SK-N-SH (cell line): Measurements from ENCODE around the gene LRRC42. TPM values are rescaled to one million over a fixed set of nuclear protein-coding genes. Genes with fewer than 3 reads are reported as not detected.

Experiments
- CTCF ChIA-PET: fragments of 300-600, 350-600 bp; formaldehyde crosslinking; extraction: SDS; loops from one replicate; lab custom pipeline; 2021; lab: Yijun Ruan, JAX
- POLR2A ChIA-PET: fragments of 350-600 bp; sonication (Branson Sonifier 250); formaldehyde crosslinking; extraction: SDS; loops from one replicate; lab custom pipeline; 2020; ENCODE audit warnings: antibody characterized with exemption, inconsistent platforms; lab: Yijun Ruan, JAX
- DNase-seq: peaks from one replicate; pipeline ENCODE4 v3.0.0; 2012
- H2AFZ ChIP-seq: fragments of 200-600 bp; sonication (generic); 2 replicates; pipeline ENCODE4 v1.8.1; 2016; ENCODE audit warnings: antibody characterized with exemption, mild to moderate bottlenecking, low read depth
- H3F3A ChIP-seq: fragments of 200-600 bp; sonication (generic); replicated peaks from 2 replicates; pipeline ENCODE3; 2016; ENCODE audit warnings: antibody characterized with exemption, mild to moderate bottlenecking; ENCODE audit not compliant: insufficient read depth
- H3K27ac ChIP-seq, 2 experiments: fragments of 200-500 bp in 1 of 2; fragments of 200-600 bp in 1 of 2; sonication (Bioruptor generic) in 1 of 2; sonication (generic), shearing (Covaris generic) in 1 of 2; 2 replicates each; pipeline versions ENCODE4 v1.5.1 to v1.6.1; 2014 to 2016; ENCODE audit warnings: low read depth in 2 of 2, inconsistent platforms in 1 of 2, low read length in 1 of 2, mild to moderate bottlenecking in 1 of 2, mixed read lengths in 1 of 2
- H3K27me3 ChIP-seq: fragments of 200-600 bp; sonication (generic), shearing (Covaris generic); 2 replicates; pipeline ENCODE4 v1.6.1; 2016; ENCODE audit warnings: mixed run types; ENCODE audit not compliant: insufficient read depth
- H3K36me3 ChIP-seq, 2 experiments: fragments of 200-500 bp in 1 of 2; fragments of 200-600 bp in 1 of 2; sonication (Bioruptor generic) in 1 of 2; sonication (generic) in 1 of 2; replicated peaks in 1 of 2; 2 replicates each; pipeline versions ENCODE3 to v1.5.1; 2014 to 2016; ENCODE audit warnings: low read length in 1 of 2, mild to moderate bottlenecking in 1 of 2; ENCODE audit not compliant: insufficient read depth in 2 of 2, control insufficient read depth in 1 of 2
- H3K4me1 ChIP-seq, 2 experiments: fragments of 200-500 bp in 1 of 2; fragments of 200-600 bp in 1 of 2; sonication (Bioruptor generic) in 1 of 2; sonication (generic), shearing (Covaris generic) in 1 of 2; 2 replicates each; pipeline versions ENCODE4 v1.5.1 to v1.6.1; 2014 to 2016; ENCODE audit warnings: low read depth in 1 of 2, low read length in 1 of 2, mixed run types in 1 of 2; ENCODE audit not compliant: insufficient read depth in 2 of 2, control insufficient read depth in 1 of 2
- H3K4me2 ChIP-seq: fragments of 200-600 bp; sonication (generic), shearing (Covaris generic); 2 replicates; pipeline ENCODE4 v1.6.1; 2017; ENCODE audit warnings: mixed run types
- H3K4me3 ChIP-seq, 2 experiments: fragments of 200-500 bp in 1 of 2; fragments of 200-600 bp in 1 of 2; sonication (Bioruptor generic) in 1 of 2; sonication (generic), shearing (Covaris generic) in 1 of 2; 2 replicates each; pipeline versions ENCODE4 v1.5.1 to v1.8.1; 2014 to 2016; ENCODE audit warnings: low read depth in 2 of 2, inconsistent platforms in 1 of 2, low read length in 1 of 2, mild to moderate bottlenecking in 1 of 2, mixed read lengths in 1 of 2, moderate library complexity in 1 of 2
- H3K79me2 ChIP-seq: fragments of 200-600 bp; sonication (generic); 2 replicates; pipeline ENCODE4 v1.8.1; 2017; ENCODE audit warnings: mild to moderate bottlenecking; ENCODE audit not compliant: insufficient read depth
- H3K9ac ChIP-seq: fragments of 200-600 bp; sonication (generic); 2 replicates; pipeline ENCODE4 v1.6.1; 2017; ENCODE audit warnings: mixed run types
- H3K9me2 ChIP-seq: fragments of 200-600 bp; sonication (generic); 2 replicates; pipeline ENCODE4 v1.6.1; 2017; ENCODE audit warnings: mixed run types
- H3K9me3 ChIP-seq: fragments of 200-600 bp; sonication (generic); 2 replicates; pipeline ENCODE4 v1.6.1; 2017; ENCODE audit warnings: mixed run types, mild to moderate bottlenecking, moderate library complexity
- H4K20me1 ChIP-seq: fragments of 200-600 bp; sonication (generic); 2 replicates; pipeline ENCODE4 v1.6.1; 2017; ENCODE audit warnings: mild to moderate bottlenecking, mixed run types; ENCODE audit not compliant: insufficient read depth
- CHD2 ChIP-seq: fragments of 150-350 bp; IDR thresholded peaks from 2 replicates; pipeline ENCODE4 v1.6.1; 2018; ENCODE audit warnings: low read length; ENCODE audit not compliant: partially characterized antibody
- ELF1 ChIP-seq: IDR thresholded peaks from 2 replicates; pipeline ENCODE4 v1.4.0; 2012
- EZH2phosphoT487 ChIP-seq: fragments of 200-600 bp; sonication (generic); IDR thresholded peaks from 2 replicates; pipeline ENCODE4 v1.6.1; 2017; ENCODE audit warnings: low read depth, mixed run types, mild to moderate bottlenecking, antibody characterized with exemption, moderate library complexity, borderline replicate concordance
- FOSL2 ChIP-seq: IDR thresholded peaks from 2 replicates; pipeline ENCODE4 v1.4.0; 2012; ENCODE audit warnings: low read depth, mild to moderate bottlenecking, moderate library complexity, borderline replicate concordance
- FOXJ3 ChIP-seq: sonication (generic); formaldehyde crosslinking; IDR thresholded peaks from 2 replicates; pipeline ENCODE4 v1.5.1; 2020; ENCODE audit warnings: mild to moderate bottlenecking, missing genetic modification reagents
- FOXM1 ChIP-seq: IDR thresholded peaks from 2 replicates; pipeline ENCODE4 v1.4.0; 2012; ENCODE audit warnings: low read depth, mild to moderate bottlenecking
- IRF3 ChIP-seq: fragments of 150-350 bp; IDR thresholded peaks from 2 replicates; pipeline ENCODE4 v1.6.1; 2016; ENCODE audit warnings: mild to moderate bottlenecking, low read depth, low read length
- MAX ChIP-seq: IDR thresholded peaks from 2 replicates; pipeline ENCODE4 v1.4.0; 2012; ENCODE audit warnings: low read depth
- MEF2A ChIP-seq: IDR thresholded peaks from 2 replicates; pipeline ENCODE4 v1.4.0; 2012; ENCODE audit warnings: low read depth, borderline replicate concordance
- NFIC ChIP-seq: IDR thresholded peaks from 2 replicates; pipeline ENCODE4 v1.4.0; 2012; ENCODE audit warnings: borderline replicate concordance
- RAD21 ChIP-seq: IDR thresholded peaks from 2 replicates; pipeline ENCODE4 v1.6.1; 2012; ENCODE audit warnings: mild to moderate bottlenecking, low read length
- RCOR1 ChIP-seq: fragments of 150-350 bp; IDR thresholded peaks from 2 replicates; pipeline ENCODE4 v1.6.1; 2017; ENCODE audit warnings: antibody characterized with exemption, low read length
- REST ChIP-seq: IDR thresholded peaks from 2 replicates; pipeline ENCODE4 v1.6.1; 2012; ENCODE audit warnings: mild to moderate bottlenecking, low read depth, low read length, moderate library complexity
- RXRA ChIP-seq: IDR thresholded peaks from 2 replicates; pipeline ENCODE4 v1.4.0; 2012; ENCODE audit warnings: low read depth, mild to moderate bottlenecking, borderline replicate concordance
- SMC3 ChIP-seq: IDR thresholded peaks from 2 replicates; pipeline ENCODE4 v1.6.1; 2012; ENCODE audit warnings: low read depth, low read length, improper control_type of control experiment
- TCF12 ChIP-seq: IDR thresholded peaks from 2 replicates; pipeline ENCODE4 v1.4.0; 2012
- USF2 ChIP-seq: fragments of 150-350 bp; IDR thresholded peaks from 2 replicates; pipeline ENCODE4 v1.6.1; 2017; ENCODE audit warnings: antibody characterized with exemption, low read length, low read depth, borderline replicate concordance
- YY1 ChIP-seq: IDR thresholded peaks from 2 replicates; pipeline ENCODE4 v1.4.0; 2012; ENCODE audit warnings: low read depth, mild to moderate bottlenecking
- ZBTB33 ChIP-seq: IDR thresholded peaks from 2 replicates; pipeline ENCODE4 v1.4.0; 2012; ENCODE audit warnings: low read depth, borderline replicate concordance
- WGBS: methylation state at CpG from one replicate; pipeline ENCODE4 v1.1.6; 2017; ENCODE audit warnings: low lambda C conversion rate; 5-methylcytosine and 5-hydroxymethylcytosine counted together
- polyA plus RNA-seq, 3 experiments: library from polyadenylated mRNA; depleted of rRNA; stranded (reverse); fragments of >200 nt; gene quantifications; 2 replicates each; pipeline ENCODE4 v1.2.3, GENCODE V29; 2012

LRRC42 gene
- polyA plus RNA-seq, 1 of the 3 experiments (the other 2 are of a cell fraction): 35.0 TPM

GRCh38 chr1:53987880-53988279, 41.7 kb downstream of the LRRC42 start:
- Histone ChIP-seq H4K20me1 (no peaks in the 10 kb centered on the region), H3F3A (no peaks in the 10 kb centered on the region), H3K4me3 (no peak overlapping the region), H3K9me2 (no peaks in the 10 kb centered on the region), H3K4me2 (no peak overlapping the region), H3K79me2 (no peaks in the 10 kb centered on the region), H3K36me3 (no peaks in the 10 kb centered on the region), H3K4me1 (no peaks in the 10 kb centered on the region), H2AFZ (no peak overlapping the region), H3K9me3 (no peaks in the 10 kb centered on the region), H3K9ac (no peak overlapping the region), H3K27ac (no peak overlapping the region), H3K27me3 (no peaks in the 10 kb centered on the region)
- POLR2A ChIA-PET: no interaction called here
- no peak for DNase-seq
- CTCF ChIA-PET: no interaction called here
- WGBS: 79% methylated on average over 2 of the region's 2 CpGs
- TF ChIP-seq RXRA (no peak), YY1 (no peak), MAX (no peak), NFIC (no peak), ZBTB33 (no peak), USF2 (no peak), MEF2A (no peak), EZH2phosphoT487 (no peak), IRF3 (no peak), FOXM1 (no peak), FOSL2 (no peak), CHD2 (no peak), SMC3 (no peak), REST (no peak), TCF12 (no peak), RAD21 (no peak), RCOR1 (no peak), FOXJ3 (CRISPR knock-in tag) (no peak), ELF1 (no peak)
